IPS-18a (cell line): Measurements from ENCODE around the gene NDUFB8.

Source experiments
- H3K27ac ChIP-seq: one replicate; pipeline ENCODE4 v1.5.1; 2013; ENCODE audit warnings: low read length
- H3K27me3 ChIP-seq: one replicate; pipeline ENCODE4 v1.6.1; 2013; ENCODE audit warnings: mild to moderate bottlenecking, low read length; ENCODE audit not compliant: control insufficient read depth, insufficient read depth
- H3K36me3 ChIP-seq: one replicate; pipeline ENCODE4 v1.6.1; 2013; ENCODE audit warnings: low read depth, low read length; ENCODE audit not compliant: control insufficient read depth
- H3K4me1 ChIP-seq: one replicate; pipeline ENCODE4 v1.6.1; 2013; ENCODE audit warnings: low read depth, low read length; ENCODE audit not compliant: control insufficient read depth
- H3K4me3 ChIP-seq: one replicate; pipeline ENCODE4 v1.5.1; 2013; ENCODE audit warnings: low read length
- H3K9ac ChIP-seq: one replicate; pipeline ENCODE4 v1.6.1; 2013; ENCODE audit warnings: mild to moderate bottlenecking, low read length, moderate library complexity
- H3K9me3 ChIP-seq: one replicate; pipeline ENCODE4 v1.6.1; 2013; ENCODE audit warnings: low read depth, low read length; ENCODE audit not compliant: control insufficient read depth

NDUFB8 gene

GRCh38 chr10:100518761-100519241 is 10.9 kb downstream of the NDUFB8 start:
- H3K4me3 ChIP-seq: peak overlapping the region; percentile 63
- peaks cover 7% of the 10 kb centered on the region for H3K36me3 ChIP-seq
- no peaks in the 10 kb centered on the region for H3K9me3 ChIP-seq
- H3K9ac ChIP-seq: no peak overlapping the region
- peaks cover 47% of the 10 kb centered on the region for H3K27me3 ChIP-seq
- no peak overlapping the region for H3K27ac ChIP-seq
- peaks cover 4% of the 10 kb centered on the region for H3K4me1 ChIP-seq

DNA sequence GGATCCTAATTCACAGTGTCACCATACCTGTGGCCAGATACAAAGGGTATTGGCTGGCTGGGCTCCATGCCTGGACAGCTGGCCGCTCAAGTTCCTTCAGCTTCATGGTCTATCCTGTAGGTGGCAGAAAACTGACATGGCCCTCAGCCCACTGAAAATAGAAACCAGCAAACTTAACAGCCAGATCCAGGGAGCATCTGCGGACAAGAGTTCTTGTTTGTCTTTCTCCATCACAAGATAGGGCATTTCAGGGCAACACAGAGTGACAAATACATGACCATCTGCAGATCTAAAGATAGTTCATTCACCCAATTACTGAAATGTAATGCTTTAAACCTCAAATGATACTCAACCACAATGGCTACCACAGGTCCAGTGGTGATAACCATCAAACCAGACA is 12.8 kb downstream of the NDUFB8 start:
- no peak overlapping the region for H3K4me3 ChIP-seq
- no peaks in the 10 kb centered on the region for H3K9me3 ChIP-seq
- H3K4me1 ChIP-seq: peaks cover 4% of the 10 kb centered on the region
- H3K36me3 ChIP-seq: no peaks in the 10 kb centered on the region
- H3K9ac ChIP-seq: no peak overlapping the region
- peaks cover 44% of the 10 kb centered on the region for H3K27me3 ChIP-seq
- H3K27ac ChIP-seq: no peak overlapping the region

- H3K4me1 ChIP-seq: peaks cover 4% of the 10 kb centered on the region
Observed at GRCh38 chr10:100515612-100516011, 14.1 kb downstream of the NDUFB8 start.

GRCh38 chr10:100510533-100511308 is 18.9 kb downstream of the NDUFB8 start:
- Histone ChIP-seq H3K27me3 (peaks cover 14% of the 10 kb centered on the region), H3K36me3 (no peaks in the 10 kb centered on the region), H3K4me1 (no peaks in the 10 kb centered on the region), H3K4me3 (no peak overlapping the region), H3K9ac (no peak overlapping the region), H3K27ac (no peak overlapping the region), H3K9me3 (no peaks in the 10 kb centered on the region)

More at GRCh38 chr10:100515612-100516011, 14.1 kb downstream of the NDUFB8 start:
- Histone ChIP-seq H3K4me3 (no peak overlapping the region), H3K27ac (no peak overlapping the region), H3K9me3 (no peaks in the 10 kb centered on the region), H3K27me3 (peaks cover 32% of the 10 kb centered on the region), H3K36me3 (no peaks in the 10 kb centered on the region), H3K9ac (no peak overlapping the region)

- Histone ChIP-seq H3K36me3 (no peaks in the 10 kb centered on the region), H3K9me3 (no peaks in the 10 kb centered on the region), H3K27ac (no peak overlapping the region), H3K4me1 (no peaks in the 10 kb centered on the region), H3K27me3 (peaks cover 14% of the 10 kb centered on the region), H3K9ac (no peak overlapping the region), H3K4me3 (no peak overlapping the region)
Observed at GRCh38 chr10:100509241-100509840, 20.3 kb downstream of the NDUFB8 start.

DNA sequence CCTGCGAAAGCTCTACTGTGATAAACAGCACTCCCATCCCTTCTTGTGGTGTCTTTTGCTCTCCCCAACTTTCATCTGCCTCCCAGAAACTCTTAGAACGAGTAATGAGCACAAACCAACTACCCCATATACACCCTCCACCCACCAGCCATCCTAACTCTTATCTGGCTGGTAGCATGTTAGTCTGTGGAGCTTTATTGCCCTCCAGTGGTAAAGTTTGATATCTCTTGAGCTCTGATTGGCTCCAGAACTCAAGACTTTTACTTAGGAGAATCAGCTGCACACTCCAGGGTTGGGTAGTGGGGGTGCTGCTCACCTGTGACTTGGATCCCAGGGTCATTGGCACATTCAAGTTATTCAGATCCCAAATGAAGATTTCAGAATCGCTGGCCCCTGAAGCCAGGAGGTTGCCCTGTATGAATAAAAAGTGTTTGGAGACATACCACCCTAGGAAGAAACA is 20.9 kb downstream of the NDUFB8 start:
- Histone ChIP-seq H3K27me3 (peaks cover 14% of the 10 kb centered on the region), H3K4me3 (no peak overlapping the region), H3K4me1 (no peaks in the 10 kb centered on the region), H3K27ac (no peak overlapping the region), H3K9me3 (no peaks in the 10 kb centered on the region), H3K9ac (no peak overlapping the region), H3K36me3 (no peaks in the 10 kb centered on the region)

GRCh38 chr10:100508266-100508665 is 21.4 kb downstream of the NDUFB8 start:
- Histone ChIP-seq H3K27ac (no peak overlapping the region), H3K9me3 (no peaks in the 10 kb centered on the region), H3K9ac (no peak overlapping the region), H3K36me3 (no peaks in the 10 kb centered on the region), H3K4me1 (no peaks in the 10 kb centered on the region), H3K4me3 (no peak overlapping the region), H3K27me3 (peaks cover 14% of the 10 kb centered on the region)

GRCh38 chr10:100507357-100507732 is 22.3 kb downstream of the NDUFB8 start:
- no peaks in the 10 kb centered on the region for H3K36me3 ChIP-seq
- no peak overlapping the region for H3K9ac ChIP-seq
- no peaks in the 10 kb centered on the region for H3K9me3 ChIP-seq
- no peak overlapping the region for H3K4me3 ChIP-seq
- no peaks in the 10 kb centered on the region for H3K4me1 ChIP-seq
- H3K27ac ChIP-seq: no peak overlapping the region
- H3K27me3 ChIP-seq: peaks cover 14% of the 10 kb centered on the region

DNA sequence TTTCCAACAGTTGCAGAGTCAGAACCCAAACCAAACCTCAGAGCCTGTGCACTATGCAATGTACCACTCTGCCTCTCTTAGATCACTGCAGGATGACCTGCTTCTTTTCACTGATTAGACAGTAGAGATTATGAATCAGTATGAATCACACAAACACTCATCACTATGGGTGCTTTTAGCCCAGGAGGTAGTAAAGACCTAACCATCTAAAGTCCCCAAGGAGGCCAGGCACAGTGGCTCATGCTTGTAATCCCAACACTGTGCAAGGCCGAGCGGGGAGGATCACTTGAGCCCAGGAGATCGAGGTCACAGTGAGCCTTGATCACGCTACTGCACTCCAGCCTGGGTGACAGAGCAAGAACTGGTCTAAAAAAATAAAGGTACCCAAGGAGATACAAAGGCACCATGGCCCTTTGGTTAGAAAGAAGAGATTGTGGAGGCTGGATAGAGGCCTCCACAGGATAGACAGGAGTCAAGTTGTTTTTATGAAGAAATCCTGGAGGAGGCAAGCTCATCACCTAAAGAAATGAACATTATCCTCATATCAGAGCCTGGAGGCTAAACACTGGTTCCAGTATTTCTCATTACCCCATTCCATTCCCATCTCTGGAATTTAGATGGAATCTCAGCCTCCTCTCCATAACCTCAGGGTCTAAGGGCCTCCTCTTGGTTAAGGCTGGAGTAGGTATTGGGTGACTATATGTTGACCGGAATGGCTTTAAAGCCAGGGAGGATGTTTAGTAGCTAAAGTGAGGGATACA is 22.9 kb downstream of the NDUFB8 start:
- H3K9me3 ChIP-seq: no peaks in the 10 kb centered on the region
- H3K27ac ChIP-seq: no peak overlapping the region
- no peaks in the 10 kb centered on the region for H3K36me3 ChIP-seq
- H3K9ac ChIP-seq: no peak overlapping the region
- no peaks in the 10 kb centered on the region for H3K4me1 ChIP-seq
- H3K27me3 ChIP-seq: peaks cover 14% of the 10 kb centered on the region
- no peak overlapping the region for H3K4me3 ChIP-seq

DNA sequence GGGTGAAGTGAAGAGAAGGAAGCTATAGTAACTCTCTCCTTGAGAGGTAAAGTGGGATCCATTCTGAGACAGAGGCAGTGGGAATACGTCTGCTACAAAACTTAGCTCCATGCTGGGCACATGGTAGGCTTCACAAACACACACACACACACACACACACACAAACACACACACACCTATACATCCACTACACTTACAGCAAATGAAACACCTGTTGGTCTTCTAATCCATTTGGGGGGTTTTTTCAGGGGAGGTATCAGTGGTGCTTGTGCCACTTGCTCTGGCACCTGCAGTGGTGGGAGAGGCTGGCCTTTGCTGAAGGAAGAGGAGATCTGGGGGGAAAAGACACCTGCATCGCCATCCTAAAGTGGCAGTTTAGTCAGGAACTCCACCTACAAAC is 24.5 kb downstream of the NDUFB8 start:
- H3K36me3 ChIP-seq: no peaks in the 10 kb centered on the region
- no peak overlapping the region for H3K4me3 ChIP-seq
- no peak overlapping the region for H3K9ac ChIP-seq
- H3K27me3 ChIP-seq: peaks cover 14% of the 10 kb centered on the region
- no peak overlapping the region for H3K27ac ChIP-seq
- no peaks in the 10 kb centered on the region for H3K9me3 ChIP-seq
- H3K4me1 ChIP-seq: no peaks in the 10 kb centered on the region

DNA sequence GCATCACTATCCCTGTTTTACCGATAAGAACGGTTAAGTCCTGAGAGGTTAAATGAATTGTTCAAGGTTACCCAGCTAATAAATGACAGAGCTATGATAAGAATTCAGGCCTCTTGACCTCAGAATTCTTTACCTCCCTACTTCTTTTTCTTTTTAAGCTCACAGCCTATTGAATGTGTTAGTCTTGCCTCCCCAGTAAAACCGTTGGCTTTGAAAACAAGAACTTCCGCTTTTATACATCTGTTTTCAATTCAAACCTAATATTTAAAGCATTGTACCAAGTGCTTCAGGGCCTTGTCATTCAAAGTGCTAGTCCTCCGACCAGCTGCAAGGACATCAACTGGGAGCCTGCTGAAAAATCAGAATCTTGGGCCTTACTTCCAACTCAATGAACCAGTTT is 25.6 kb downstream of the NDUFB8 start:
- H3K27me3 ChIP-seq: peaks cover 14% of the 10 kb centered on the region
- H3K9me3 ChIP-seq: no peaks in the 10 kb centered on the region
- H3K9ac ChIP-seq: no peak overlapping the region
- H3K36me3 ChIP-seq: no peaks in the 10 kb centered on the region
- no peak overlapping the region for H3K4me3 ChIP-seq
- no peaks in the 10 kb centered on the region for H3K4me1 ChIP-seq
- H3K27ac ChIP-seq: no peak overlapping the region
